K562 (cell line): Measurements from ENCODE around the gene A1BG. TPM values are rescaled to one million over a fixed set of nuclear protein-coding genes. Genes with fewer than 3 reads are reported as not detected.

Experiments
- BRD4 ChIP-seq: fragments of 200-600 bp; sonication (generic); IDR thresholded peaks from 2 replicates; pipeline ENCODE4 v1.6.1; 2017; ENCODE audit warnings: inconsistent platforms
- ERF ChIP-seq: fragments of 450-650 bp; formaldehyde crosslinking; IDR thresholded peaks from 2 replicates; pipeline ENCODE4 v1.4.0; 2020; ENCODE audit warnings: mild to moderate bottlenecking, mixed read lengths
- ETV1 ChIP-seq: fragments of 450-650 bp; conservative IDR thresholded peaks from 2 replicates; pipeline ENCODE4 v1.6.1; 2016; ENCODE audit warnings: missing genetic modification characterization, control low read depth, low read depth, missing compliant biosample characterization
- SMAD1 ChIP-seq: fragments of 150-350 bp; IDR thresholded peaks from 2 replicates; pipeline ENCODE4 v1.6.1; 2014; ENCODE audit warnings: low read length, low read depth; ENCODE audit not compliant: partially characterized antibody
- U2AF1 ChIP-seq: fragments of 200-400 bp; formaldehyde crosslinking; optimal IDR thresholded peaks from 2 replicates; pipeline ENCODE3; 2017; ENCODE audit warnings: mild to moderate bottlenecking, low read depth, low read length, moderate library complexity
- ZNF121 ChIP-seq: sonication (generic); formaldehyde crosslinking; conservative IDR thresholded peaks from 2 replicates; pipeline ENCODE4 v1.8.0; 2022; ENCODE audit warnings: missing genetic modification reagents
- ZNF24 ChIP-seq: fragments of 450-650 bp; IDR thresholded peaks from 2 replicates; pipeline ENCODE4 v1.6.1; 2016
- ZNF384 ChIP-seq: IDR thresholded peaks from 2 replicates; pipeline ENCODE4 v1.6.1; 2012; ENCODE audit warnings: low read depth, low read length, improper control_type of control experiment
- ZNF79 ChIP-seq: fragments of 250-450 bp; sonication (Bioruptor Pico); IDR thresholded peaks from 2 replicates; pipeline ENCODE4 v1.4.0; 2020; ENCODE audit warnings: low read depth, mild to moderate bottlenecking, moderate library complexity
- polyA plus RNA-seq, 8 experiments: library from polyadenylated mRNA; depleted of rRNA in 4 of 8; stranded (reverse) in 5 of 8; unstranded in 3 of 8; fragments of >200 nt; fragmentation: Nextera tagmentation in 2 of 8; fragmentation: Illumina TruSeq in 1 of 8; extraction: Ambion mirVana in 2 of 8; extraction: Trizol in 1 of 8; gene quantifications; 2 replicates each; pipeline versions ENCODE4 v1.2.1 to v1.2.3, GENCODE V29; 2011 to 2014; ENCODE audit warnings: inconsistent platforms in 1 of 8, missing spikeins in 1 of 8
- total RNA-seq, 7 experiments: library from RNA; depleted of rRNA in 6 of 7; stranded (reverse); fragments of >200 nt in 6 of 7; fragmentation: Illumina TruSeq in 2 of 7; extraction: Trizol in 2 of 7; gene quantifications; 2 replicates each; pipeline versions ENCODE4 v1.2.1 to v1.2.3, GENCODE V29; 2011 to 2021; ENCODE audit warnings: low replicate concordance in 1 of 7
- TF ChIP-seq, protein P1 (sequence below): fragments of 250-450 bp; sonication (Bioruptor Pico); IDR thresholded peaks from 2 replicates; pipeline ENCODE4 v1.5.0; 2021; ENCODE audit warnings: mild to moderate bottlenecking, moderate library complexity
- TF ChIP-seq, protein P2 (sequence below): fragments of 150-350 bp; IDR thresholded peaks from 2 replicates; pipeline ENCODE4 v1.6.1; 2014; ENCODE audit warnings: low read depth, mild to moderate bottlenecking, low read length, borderline replicate concordance
- TF ChIP-seq, protein P3 (sequence below): fragments of 450-650 bp; formaldehyde crosslinking; conservative IDR thresholded peaks from 2 replicates; pipeline ENCODE4 v1.4.0; 2022; ENCODE audit warnings: mild to moderate bottlenecking, missing genetic modification characterization
- TF ChIP-seq, protein P4 (sequence below): sonication (generic); formaldehyde crosslinking; IDR thresholded peaks from 2 replicates; pipeline ENCODE4 v1.8.0; 2023; ENCODE audit warnings: missing genetic modification reagents, mild to moderate bottlenecking, borderline replicate concordance

Gene A1BG
- total and polyA plus RNA-seq, 9 of the 15 experiments (the other 6 are each of a cell fraction or from before 2014, with no cell fraction given): 0.10 to 19.8 (median 2.6) TPM

DNA sequence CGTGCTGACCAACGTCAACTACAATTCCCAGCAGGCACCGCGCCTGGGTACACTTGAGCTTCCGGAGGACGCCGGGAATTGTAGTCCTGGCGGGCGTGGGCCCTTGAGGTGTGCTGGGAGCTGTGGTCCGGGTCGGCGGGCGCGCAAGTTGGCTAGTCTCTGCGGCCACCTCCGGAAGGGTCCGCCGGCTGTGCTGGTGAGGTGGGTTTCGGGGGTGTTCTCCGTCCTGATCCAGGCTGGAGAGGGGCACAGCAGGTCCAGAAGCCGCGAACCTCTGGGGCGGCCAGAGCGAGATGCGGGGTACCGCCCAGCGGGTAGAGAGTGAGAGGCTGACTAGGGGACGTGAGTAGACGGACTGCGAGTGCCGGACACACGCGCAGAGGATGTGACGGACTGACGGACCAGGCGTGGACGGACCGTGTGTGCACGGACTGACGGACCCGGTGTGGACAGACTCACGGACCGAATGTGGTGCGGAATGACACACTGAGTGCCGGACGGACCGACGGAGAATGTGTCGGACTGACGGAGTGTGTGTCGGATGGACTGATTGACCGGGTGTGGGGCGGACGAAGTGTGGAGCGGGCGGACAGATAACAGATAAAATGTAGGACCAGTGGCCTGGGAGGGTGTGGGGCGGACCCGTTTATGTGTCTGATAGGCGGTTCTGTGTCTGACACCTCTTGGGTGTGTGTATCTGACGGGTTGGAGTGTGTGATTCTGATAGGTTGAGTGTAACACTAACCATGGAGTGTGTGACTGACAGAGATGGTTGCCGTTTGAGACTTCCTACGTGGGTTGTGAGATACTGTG is 26.2 kb downstream of the A1BG start, which contains the start of gene ZSCAN22 (continued):
- TF ChIP-seq, protein P1, sequence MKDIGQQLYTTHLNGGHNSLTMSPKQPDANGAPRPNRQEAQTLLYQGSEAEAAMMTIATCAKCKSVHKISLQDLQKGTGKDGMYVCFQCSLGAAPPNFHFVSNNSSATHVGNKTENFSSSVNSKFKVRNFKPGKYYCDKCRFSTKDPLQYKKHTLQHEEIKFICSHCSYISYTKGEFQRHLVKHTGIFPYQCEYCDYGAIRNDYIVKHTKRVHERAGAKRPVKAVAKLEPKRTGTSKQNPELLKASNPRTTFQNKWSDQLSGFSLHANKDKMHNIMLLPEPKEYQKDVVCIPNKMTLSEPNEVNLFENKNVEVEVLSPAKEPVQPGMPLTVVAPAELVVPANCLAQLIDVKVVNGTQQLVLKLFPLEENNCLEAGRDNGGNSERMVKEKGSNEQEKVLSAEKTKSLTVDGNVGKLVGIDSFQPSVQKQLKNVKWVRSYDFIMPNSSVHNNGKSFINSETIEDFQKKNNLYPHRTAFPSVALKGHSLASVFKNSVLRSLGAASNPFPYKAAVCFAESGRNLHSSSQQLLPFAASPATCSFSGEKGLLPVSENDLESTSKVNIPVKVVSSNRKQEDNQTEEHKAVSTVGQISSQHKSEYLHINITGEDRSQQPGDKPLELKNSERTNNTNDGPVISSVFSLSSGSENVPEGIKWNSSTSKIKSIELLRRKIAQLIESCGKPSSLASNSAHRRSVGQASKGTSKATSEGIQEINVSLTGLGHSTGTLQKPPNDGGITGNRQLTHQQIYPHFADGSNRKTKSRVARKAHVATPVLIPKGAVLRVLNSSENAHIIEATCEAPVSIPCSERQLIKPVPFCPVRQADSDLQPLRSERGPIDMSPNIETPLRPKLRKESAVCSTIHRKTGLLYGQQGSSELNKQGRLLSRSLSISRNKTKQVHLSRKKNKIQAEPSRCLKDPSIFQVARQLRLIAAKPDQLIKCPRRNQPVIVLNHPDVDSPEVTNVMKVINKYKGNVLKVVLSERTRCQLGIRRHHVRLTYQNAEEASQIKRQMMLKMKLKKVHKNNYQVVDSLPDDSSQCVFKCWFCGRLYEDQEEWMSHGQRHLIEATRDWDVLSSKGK (CRISPR knock-in tag): no peak
- TF ChIP-seq U2AF1 (no peak), ETV1 (tag) (peak; percentile 83), ZNF24 (peak; percentile 59; the same call in 1 of the 2 replicates), ZNF121 (CRISPR knock-in tag) (no peak), BRD4 (no peak), SMAD1 (no peak), ZNF384 (no peak), ERF (CRISPR knock-in tag) (peak; percentile 66; the same call in 1 of the 2 replicates), ZNF79 (CRISPR knock-in tag) (no peak)
- TF ChIP-seq, protein P2, sequence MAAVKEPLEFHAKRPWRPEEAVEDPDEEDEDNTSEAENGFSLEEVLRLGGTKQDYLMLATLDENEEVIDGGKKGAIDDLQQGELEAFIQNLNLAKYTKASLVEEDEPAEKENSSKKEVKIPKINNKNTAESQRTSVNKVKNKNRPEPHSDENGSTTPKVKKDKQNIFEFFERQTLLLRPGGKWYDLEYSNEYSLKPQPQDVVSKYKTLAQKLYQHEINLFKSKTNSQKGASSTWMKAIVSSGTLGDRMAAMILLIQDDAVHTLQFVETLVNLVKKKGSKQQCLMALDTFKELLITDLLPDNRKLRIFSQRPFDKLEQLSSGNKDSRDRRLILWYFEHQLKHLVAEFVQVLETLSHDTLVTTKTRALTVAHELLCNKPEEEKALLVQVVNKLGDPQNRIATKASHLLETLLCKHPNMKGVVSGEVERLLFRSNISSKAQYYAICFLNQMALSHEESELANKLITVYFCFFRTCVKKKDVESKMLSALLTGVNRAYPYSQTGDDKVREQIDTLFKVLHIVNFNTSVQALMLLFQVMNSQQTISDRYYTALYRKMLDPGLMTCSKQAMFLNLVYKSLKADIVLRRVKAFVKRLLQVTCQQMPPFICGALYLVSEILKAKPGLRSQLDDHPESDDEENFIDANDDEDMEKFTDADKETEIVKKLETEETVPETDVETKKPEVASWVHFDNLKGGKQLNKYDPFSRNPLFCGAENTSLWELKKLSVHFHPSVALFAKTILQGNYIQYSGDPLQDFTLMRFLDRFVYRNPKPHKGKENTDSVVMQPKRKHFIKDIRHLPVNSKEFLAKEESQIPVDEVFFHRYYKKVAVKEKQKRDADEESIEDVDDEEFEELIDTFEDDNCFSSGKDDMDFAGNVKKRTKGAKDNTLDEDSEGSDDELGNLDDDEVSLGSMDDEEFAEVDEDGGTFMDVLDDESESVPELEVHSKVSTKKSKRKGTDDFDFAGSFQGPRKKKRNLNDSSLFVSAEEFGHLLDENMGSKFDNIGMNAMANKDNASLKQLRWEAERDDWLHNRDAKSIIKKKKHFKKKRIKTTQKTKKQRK: no peak; the same call in 1 of the 2 replicates
- TF ChIP-seq, protein P3, sequence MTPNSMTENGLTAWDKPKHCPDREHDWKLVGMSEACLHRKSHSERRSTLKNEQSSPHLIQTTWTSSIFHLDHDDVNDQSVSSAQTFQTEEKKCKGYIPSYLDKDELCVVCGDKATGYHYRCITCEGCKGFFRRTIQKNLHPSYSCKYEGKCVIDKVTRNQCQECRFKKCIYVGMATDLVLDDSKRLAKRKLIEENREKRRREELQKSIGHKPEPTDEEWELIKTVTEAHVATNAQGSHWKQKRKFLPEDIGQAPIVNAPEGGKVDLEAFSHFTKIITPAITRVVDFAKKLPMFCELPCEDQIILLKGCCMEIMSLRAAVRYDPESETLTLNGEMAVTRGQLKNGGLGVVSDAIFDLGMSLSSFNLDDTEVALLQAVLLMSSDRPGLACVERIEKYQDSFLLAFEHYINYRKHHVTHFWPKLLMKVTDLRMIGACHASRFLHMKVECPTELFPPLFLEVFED (CRISPR knock-in tag): no peak
- TF ChIP-seq, protein P4, sequence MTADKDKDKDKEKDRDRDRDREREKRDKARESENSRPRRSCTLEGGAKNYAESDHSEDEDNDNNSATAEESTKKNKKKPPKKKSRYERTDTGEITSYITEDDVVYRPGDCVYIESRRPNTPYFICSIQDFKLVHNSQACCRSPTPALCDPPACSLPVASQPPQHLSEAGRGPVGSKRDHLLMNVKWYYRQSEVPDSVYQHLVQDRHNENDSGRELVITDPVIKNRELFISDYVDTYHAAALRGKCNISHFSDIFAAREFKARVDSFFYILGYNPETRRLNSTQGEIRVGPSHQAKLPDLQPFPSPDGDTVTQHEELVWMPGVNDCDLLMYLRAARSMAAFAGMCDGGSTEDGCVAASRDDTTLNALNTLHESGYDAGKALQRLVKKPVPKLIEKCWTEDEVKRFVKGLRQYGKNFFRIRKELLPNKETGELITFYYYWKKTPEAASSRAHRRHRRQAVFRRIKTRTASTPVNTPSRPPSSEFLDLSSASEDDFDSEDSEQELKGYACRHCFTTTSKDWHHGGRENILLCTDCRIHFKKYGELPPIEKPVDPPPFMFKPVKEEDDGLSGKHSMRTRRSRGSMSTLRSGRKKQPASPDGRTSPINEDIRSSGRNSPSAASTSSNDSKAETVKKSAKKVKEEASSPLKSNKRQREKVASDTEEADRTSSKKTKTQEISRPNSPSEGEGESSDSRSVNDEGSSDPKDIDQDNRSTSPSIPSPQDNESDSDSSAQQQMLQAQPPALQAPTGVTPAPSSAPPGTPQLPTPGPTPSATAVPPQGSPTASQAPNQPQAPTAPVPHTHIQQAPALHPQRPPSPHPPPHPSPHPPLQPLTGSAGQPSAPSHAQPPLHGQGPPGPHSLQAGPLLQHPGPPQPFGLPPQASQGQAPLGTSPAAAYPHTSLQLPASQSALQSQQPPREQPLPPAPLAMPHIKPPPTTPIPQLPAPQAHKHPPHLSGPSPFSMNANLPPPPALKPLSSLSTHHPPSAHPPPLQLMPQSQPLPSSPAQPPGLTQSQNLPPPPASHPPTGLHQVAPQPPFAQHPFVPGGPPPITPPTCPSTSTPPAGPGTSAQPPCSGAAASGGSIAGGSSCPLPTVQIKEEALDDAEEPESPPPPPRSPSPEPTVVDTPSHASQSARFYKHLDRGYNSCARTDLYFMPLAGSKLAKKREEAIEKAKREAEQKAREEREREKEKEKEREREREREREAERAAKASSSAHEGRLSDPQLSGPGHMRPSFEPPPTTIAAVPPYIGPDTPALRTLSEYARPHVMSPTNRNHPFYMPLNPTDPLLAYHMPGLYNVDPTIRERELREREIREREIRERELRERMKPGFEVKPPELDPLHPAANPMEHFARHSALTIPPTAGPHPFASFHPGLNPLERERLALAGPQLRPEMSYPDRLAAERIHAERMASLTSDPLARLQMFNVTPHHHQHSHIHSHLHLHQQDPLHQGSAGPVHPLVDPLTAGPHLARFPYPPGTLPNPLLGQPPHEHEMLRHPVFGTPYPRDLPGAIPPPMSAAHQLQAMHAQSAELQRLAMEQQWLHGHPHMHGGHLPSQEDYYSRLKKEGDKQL (CRISPR knock-in tag): no peak
